Spleen (tissue), 11 donors: ENCODE results near the gene FAF1. TPM values are rescaled to one million over a fixed set of nuclear protein-coding genes. Genes with fewer than 3 reads are reported as not detected.

Experiments
- DNase-seq: peaks from one replicate; pipeline ENCODE4 v3.0.0-alpha.2; 2020
- H3K27ac ChIP-seq, 8 donors: fragments of 200-600 bp; sonication (generic) in 7 of 8; 1 replicate in 4 of 8; 2 replicates in 4 of 8; pipeline versions ENCODE4 v1.5.0 to v1.8.0; 2016 to 2021; ENCODE audit warnings: inconsistent platforms in 4 of 8, mild to moderate bottlenecking in 4 of 8, moderate library complexity in 1 of 8
- H3K27me3 ChIP-seq, 7 donors: fragments of 200-600 bp; sonication (generic) in 6 of 7; replicated peaks in 1 of 7; 1 replicate in 4 of 7; 2 replicates in 3 of 7; pipeline versions ENCODE4 v1.5.0 to v1.8.0; 2016 to 2021; ENCODE audit warnings: inconsistent platforms in 3 of 7, mild to moderate bottlenecking in 1 of 7
- H3K36me3 ChIP-seq, 6 donors: fragments of 200-600 bp; sonication (generic) in 5 of 6; 1 replicate in 4 of 6; 2 replicates in 2 of 6; pipeline versions ENCODE4 v1.5.0 to v1.8.0; 2016 to 2021; ENCODE audit warnings: inconsistent platforms in 2 of 6
- H3K4me1 ChIP-seq, 6 donors: fragments of 200-600 bp; sonication (generic) in 5 of 6; 1 replicate in 3 of 6; 2 replicates in 3 of 6; pipeline versions ENCODE4 v1.5.0 to v1.8.0; 2016 to 2021; ENCODE audit warnings: inconsistent platforms in 3 of 6
- H3K4me3 ChIP-seq, 8 donors: fragments of 200-600 bp; sonication (generic) in 7 of 8; 1 replicate in 4 of 8; 2 replicates in 4 of 8; pipeline versions ENCODE4 v1.5.0 to v1.8.0; 2016 to 2021; ENCODE audit warnings: inconsistent platforms in 4 of 8, mild to moderate bottlenecking in 4 of 8, moderate library complexity in 2 of 8
- H3K9me3 ChIP-seq, 8 donors: fragments of 200-600 bp; sonication (generic) in 7 of 8; 1 replicate in 4 of 8; 2 replicates in 4 of 8; pipeline versions ENCODE4 v1.5.0 to v1.8.0; 2016 to 2021; ENCODE audit warnings: inconsistent platforms in 4 of 8
- POLR2A ChIP-seq, 3 donors: fragments of 450-650 bp; IDR thresholded peaks; one replicate each; pipeline ENCODE4 v1.5.1; 2017; ENCODE audit warnings: antibody characterized with exemption in 3 of 3, mild to moderate bottlenecking in 1 of 3
- POLR2AphosphoS5 ChIP-seq, 3 donors: sonication (generic); formaldehyde crosslinking; IDR thresholded peaks; one replicate each; pipeline ENCODE4 v1.5.1; 2017; ENCODE audit warnings: antibody characterized with exemption in 3 of 3
- WGBS, 5 donors: extraction: QIAGEN DNeasy Blood & Tissue Kit in 3 of 5; methylation state at CpG; one replicate each; pipeline versions ENCODE4 v1.1.5 to v1.1.7; 2013 to 2018; 5-methylcytosine and 5-hydroxymethylcytosine counted together
- intact Hi-C: fragments of 100-400 bp; cut with DNase I; formaldehyde crosslinking; loops from one replicate; pipeline ENCODE4 v1.15.0; 2023; ENCODE audit warnings: low total_unique reads
- polyA plus RNA-seq, 3 donors: library from polyadenylated mRNA; stranded (reverse); fragments of 200-250 nt; gene quantifications; one replicate each; pipeline ENCODE4 v1.2.1, GENCODE V29; 2013
- total RNA-seq, 7 donors: library from RNA; depleted of rRNA in 3 of 7; stranded (reverse); fragments of >200 nt in 3 of 7; fragmentation: NEBNext Ultra II Directional in 4 of 7; extraction: Animal tissue kit (Norgen Biotek cat#: 25700) in 4 of 7; gene quantifications; one replicate each; pipeline versions ENCODE4 v1.1.0 to v1.2.1, GENCODE V29; 2016 to 2021
- TF ChIP-seq, protein P1 (sequence below), 11 experiments: fragments of 200-600 bp in 7 of 11; fragments of 450-650 bp in 4 of 11; sonication (generic) in 4 of 11; IDR thresholded peaks in 8 of 11; conservative IDR thresholded peaks in 3 of 11; 1 replicate in 7 of 11; 2 replicates in 4 of 11; pipeline versions ENCODE4 v1.4.0 to v1.8.0; 2016 to 2021; ENCODE audit warnings: antibody characterized with exemption in 11 of 11, inconsistent platforms in 4 of 11, mild to moderate bottlenecking in 1 of 11
- donor health status: healthy with polysubstance abuse.
- donor health status: DM: no; HTN: no; CAD: no; lungs with moderate emphysema.
- donor health status: DM: no; HTN: no; CAD: no.
- donor health status: Bipolar disorder and iron deficiency.
- donor health status: healthy.
- donor health status: DM: no; HTN: no; CAD: no.
- donor health status: DM: yes; HTN: yes; CAD: no.

FAF1 gene
- total and polyA plus RNA-seq, 10 donors, result 16.7 to 58.7 (median 40.0) TPM

DNA sequence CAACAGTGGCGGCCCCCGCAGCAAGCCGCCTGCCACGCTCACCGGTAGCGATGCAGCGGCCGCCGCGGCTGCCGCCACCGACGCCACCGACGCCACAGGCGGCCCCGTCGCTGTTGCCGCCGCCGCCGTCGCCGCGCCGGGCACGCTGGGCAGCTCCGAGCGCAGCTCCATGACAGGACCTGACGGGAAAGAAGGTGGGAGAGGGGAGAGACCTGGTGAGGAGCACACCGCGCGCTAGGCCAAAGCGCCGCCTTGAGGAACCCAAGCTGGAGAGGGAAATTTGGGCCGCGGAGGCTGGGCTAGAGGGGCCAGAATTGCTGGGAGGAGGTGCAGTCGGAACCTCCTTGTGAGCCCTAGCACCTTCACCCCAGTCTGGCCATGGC lies 538.7 kb downstream of the FAF1 start:
- Histone ChIP-seq H3K4me3 (peak overlapping the region in 3 of 8 donors; percentile 10 to 54 (median 17)), H3K4me1 (peaks cover 34 to 97% (median 82%) of the 10 kb centered on the region in 6 donors), H3K36me3 (no peaks in the 10 kb centered on the region), H3K27me3 (peaks cover 23 to 100% (median 100%) of the 10 kb centered on the region in 7 donors), H3K9me3 (peaks cover 0 to 3% (median 0%) of the 10 kb centered on the region in 8 donors), H3K27ac (no peak overlapping the region)
- no peak for DNase-seq
- WGBS, 5 donors, result 4 to 18% (median 8%) methylated on average over 12 to 38 of the region's 38 CpGs
- intact Hi-C loops, result no loop called here
- TF ChIP-seq POLR2AphosphoS5 (IDR thresholded peaks at IDR 0.05), result no peak

DNA sequence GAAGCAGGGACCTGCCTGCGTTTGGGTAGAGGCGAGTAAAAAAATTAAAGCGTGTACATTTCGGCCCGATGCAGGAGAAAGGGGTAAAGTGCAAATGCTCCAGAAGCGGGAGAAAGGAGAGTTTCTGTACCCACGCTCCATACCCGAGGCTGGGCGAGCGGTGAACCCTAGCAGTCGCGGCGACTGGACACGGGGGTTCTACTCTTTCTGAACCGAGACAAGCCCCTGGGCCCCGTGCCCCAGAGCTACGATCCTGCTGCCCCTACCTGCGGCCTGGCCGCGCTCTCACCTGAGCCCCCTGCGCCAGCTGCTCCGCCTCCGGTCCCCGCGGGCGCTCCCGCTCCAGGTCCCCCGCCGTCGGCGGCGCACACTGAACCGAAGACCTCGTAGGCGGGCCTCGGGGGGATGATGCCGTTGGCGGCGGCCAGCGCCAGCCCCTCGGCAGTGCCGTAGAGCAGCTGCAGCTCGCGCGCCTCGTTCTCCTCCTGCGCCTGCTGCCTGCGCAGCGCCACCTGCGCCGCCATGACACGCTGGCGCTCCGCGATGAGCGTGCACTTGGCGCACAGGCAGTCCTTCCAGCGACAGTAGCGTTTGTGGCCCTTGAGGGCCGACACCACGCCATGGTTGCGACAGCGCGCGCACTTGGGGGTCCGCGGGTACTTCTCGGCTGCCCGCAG lies 539.2 kb downstream of the FAF1 start:
- intact Hi-C loops, result no loop called here
- peaks cover 23 to 100% (median 100%) of the 10 kb centered on the region in 7 donors for H3K27me3 ChIP-seq
- H3K4me1 ChIP-seq, result peaks cover 34 to 99% (median 81%) of the 10 kb centered on the region in 6 donors

DNA sequence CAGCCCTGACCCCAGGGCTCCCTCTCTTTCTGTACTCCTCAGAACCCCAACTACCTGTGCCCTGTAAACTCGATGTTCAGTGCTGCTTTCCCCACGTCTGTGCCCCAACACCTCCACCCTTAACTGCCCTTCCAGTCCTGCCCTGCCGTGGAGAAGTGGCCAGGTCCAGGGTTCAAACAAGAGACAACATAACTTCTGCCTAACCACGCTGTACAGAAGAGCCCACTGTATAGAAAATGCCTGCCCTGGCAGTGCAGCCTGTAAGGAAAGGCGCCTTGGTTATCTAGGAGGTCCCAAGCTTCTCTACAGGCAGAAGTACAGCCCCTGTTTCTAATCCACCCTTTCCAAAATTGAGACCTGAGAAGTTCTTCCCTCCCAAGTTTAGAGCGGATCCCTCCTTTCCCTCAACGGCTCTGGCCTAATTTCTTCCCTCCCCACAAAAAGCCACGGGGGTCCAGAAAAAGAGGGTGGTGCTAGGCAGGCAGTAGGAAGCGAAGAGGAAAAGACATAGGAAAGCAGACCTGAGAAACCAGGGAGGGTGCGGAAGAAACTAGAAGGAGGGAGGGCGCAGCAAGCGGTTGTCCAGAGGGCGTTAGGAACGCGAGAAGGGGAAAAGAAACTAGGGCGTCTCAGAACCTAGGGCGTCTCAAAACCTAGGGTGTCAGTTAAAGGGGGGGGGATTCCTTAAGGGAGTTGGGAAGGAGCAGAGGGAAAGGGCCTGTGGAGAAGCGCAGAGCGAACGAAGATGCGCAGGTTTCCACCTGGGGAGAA lies 540.0 kb downstream of the FAF1 start:
- peaks cover 28 to 99% (median 74%) of the 10 kb centered on the region in 6 donors for H3K4me1 ChIP-seq

More for the DNA sequence above, 539.2 kb downstream of the FAF1 start:
- H3K36me3 ChIP-seq, result no peaks in the 10 kb centered on the region
- peak overlapping the region in 5 of 8 donors; percentile 10 to 54 (median 19) for H3K4me3 ChIP-seq
- H3K27ac ChIP-seq, result no peak overlapping the region
- DNase-seq, result no peak
- TF ChIP-seq, protein P1, sequence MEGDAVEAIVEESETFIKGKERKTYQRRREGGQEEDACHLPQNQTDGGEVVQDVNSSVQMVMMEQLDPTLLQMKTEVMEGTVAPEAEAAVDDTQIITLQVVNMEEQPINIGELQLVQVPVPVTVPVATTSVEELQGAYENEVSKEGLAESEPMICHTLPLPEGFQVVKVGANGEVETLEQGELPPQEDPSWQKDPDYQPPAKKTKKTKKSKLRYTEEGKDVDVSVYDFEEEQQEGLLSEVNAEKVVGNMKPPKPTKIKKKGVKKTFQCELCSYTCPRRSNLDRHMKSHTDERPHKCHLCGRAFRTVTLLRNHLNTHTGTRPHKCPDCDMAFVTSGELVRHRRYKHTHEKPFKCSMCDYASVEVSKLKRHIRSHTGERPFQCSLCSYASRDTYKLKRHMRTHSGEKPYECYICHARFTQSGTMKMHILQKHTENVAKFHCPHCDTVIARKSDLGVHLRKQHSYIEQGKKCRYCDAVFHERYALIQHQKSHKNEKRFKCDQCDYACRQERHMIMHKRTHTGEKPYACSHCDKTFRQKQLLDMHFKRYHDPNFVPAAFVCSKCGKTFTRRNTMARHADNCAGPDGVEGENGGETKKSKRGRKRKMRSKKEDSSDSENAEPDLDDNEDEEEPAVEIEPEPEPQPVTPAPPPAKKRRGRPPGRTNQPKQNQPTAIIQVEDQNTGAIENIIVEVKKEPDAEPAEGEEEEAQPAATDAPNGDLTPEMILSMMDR (IDR thresholded peaks at IDR 0.05 in 8 of 11, conservative IDR thresholded peaks at IDR 0.05 in 3 of 11), result no peak
- no peak for TF ChIP-seq POLR2A (IDR thresholded peaks at IDR 0.05)
- TF ChIP-seq POLR2AphosphoS5 (IDR thresholded peaks at IDR 0.05), result no peak
- WGBS, 5 donors, result 2 to 5% (median 4%) methylated on average over 12 to 69 of the region's 69 CpGs
- H3K9me3 ChIP-seq, result peaks cover 0 to 3% (median 0%) of the 10 kb centered on the region in 8 donors

DNA sequence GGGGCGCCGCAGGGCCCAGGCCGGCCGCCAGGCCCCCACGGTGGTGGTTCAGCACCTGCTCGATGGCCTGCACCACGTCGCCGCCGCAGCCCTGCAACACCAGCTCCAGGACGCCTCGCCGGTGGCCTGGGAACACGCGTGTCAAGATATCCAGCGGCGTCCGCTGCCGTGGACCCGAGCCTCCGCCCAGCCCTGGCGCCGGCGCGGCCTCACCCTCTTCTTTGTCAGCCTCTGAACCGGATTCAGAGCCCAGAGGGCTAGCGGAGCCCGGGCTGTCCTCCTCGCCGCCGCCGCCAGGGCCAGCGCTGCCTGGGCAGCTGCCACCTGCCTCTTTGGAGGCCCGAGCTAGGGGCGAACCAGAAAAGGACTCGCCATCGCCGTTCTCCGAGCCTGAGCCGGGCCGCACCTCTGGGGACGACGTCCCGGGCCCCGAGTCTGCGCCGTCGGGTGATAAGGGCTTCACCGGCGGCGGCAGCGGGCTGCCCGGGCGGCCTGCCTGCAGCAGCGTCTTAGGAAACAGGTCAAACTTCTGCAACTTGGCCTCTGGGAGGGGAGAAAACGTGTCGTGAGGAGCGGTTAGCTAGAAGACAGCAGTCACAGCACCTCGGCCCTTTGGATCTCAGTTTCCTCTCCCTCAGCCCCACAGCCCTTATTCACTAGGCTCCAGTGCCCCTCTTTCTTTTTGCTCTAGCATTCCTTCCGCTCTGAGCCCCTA lies 540.7 kb downstream of the FAF1 start:
- H3K27ac ChIP-seq, result no peak overlapping the region
- H3K27me3 ChIP-seq, result peaks cover 19 to 100% (median 100%) of the 10 kb centered on the region in 7 donors
- 5 to 12% (median 5%) methylated on average over 6 to 60 of the region's 60 CpGs for WGBS, 5 donors
- H3K4me1 ChIP-seq, result peaks cover 22 to 91% (median 67%) of the 10 kb centered on the region in 6 donors
- H3K4me3 ChIP-seq, result peak overlapping the region in 5 of 8 donors; percentile 15 to 60 (median 21)
- no peak for DNase-seq
- no peaks in the 10 kb centered on the region for H3K9me3 ChIP-seq
- H3K36me3 ChIP-seq, result no peaks in the 10 kb centered on the region
- TF ChIP-seq POLR2A (IDR thresholded peaks at IDR 0.05) (no peak), POLR2AphosphoS5 (IDR thresholded peaks at IDR 0.05) (no peak)
- TF ChIP-seq, protein P1 (IDR thresholded peaks at IDR 0.05 in 8 of 11, conservative IDR thresholded peaks at IDR 0.05 in 3 of 11), result no peak
- intact Hi-C loops, result no loop called here

More for the DNA sequence above, 540.0 kb downstream of the FAF1 start:
- H3K9me3 ChIP-seq, result peaks cover 0 to 3% (median 0%) of the 10 kb centered on the region in 8 donors
- H3K36me3 ChIP-seq, result no peaks in the 10 kb centered on the region
- peaks cover 19 to 100% (median 100%) of the 10 kb centered on the region in 7 donors for H3K27me3 ChIP-seq
- no peak for DNase-seq
- intact Hi-C loops, result no loop called here
- H3K4me3 ChIP-seq, result peak overlapping the region in 1 of 8 donors; percentile 54
- 8 to 12% (median 10%) methylated on average over 21 of the region's 21 CpGs for WGBS, 5 donors
- TF ChIP-seq POLR2AphosphoS5 (IDR thresholded peaks at IDR 0.05) (no peak), POLR2A (IDR thresholded peaks at IDR 0.05) (no peak)
- TF ChIP-seq, protein P1 (IDR thresholded peaks at IDR 0.05 in 8 of 11, conservative IDR thresholded peaks at IDR 0.05 in 3 of 11), result no peak
- H3K27ac ChIP-seq, result no peak overlapping the region
